HG02970 (cell line): ENCODE results near the gene CDYL.

Experiments used
- ATAC-seq: cut with Tn5 transposase; IDR thresholded peaks from one replicate; pipeline ENCODE4 v1.9.1; 2021; ENCODE audit warnings: mild to moderate bottlenecking, moderate library complexity, moderate number of reproducible peaks; ENCODE audit not compliant: unreplicated experiment, low FRiP score

CDYL gene

DNA sequence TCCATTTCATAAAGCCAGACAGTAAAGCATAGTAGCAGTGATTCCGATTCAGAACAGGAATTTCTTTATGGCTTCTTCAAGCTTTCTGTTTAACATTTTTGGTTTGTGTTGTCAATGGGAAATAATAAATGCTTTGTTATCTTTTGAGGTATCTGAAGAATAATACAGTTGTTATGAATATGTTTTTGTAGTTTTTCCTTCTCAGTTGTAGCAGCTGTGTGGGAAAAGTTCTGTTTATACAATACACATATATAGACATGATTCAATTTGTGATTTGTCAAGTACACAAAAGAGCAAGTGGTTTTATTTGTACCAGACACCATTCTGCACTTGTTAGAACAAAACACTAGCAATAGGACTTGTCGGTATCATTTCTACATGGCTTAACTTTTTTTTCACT, 96.6 kb downstream of the CDYL start:
- no peak for ATAC-seq

DNA sequence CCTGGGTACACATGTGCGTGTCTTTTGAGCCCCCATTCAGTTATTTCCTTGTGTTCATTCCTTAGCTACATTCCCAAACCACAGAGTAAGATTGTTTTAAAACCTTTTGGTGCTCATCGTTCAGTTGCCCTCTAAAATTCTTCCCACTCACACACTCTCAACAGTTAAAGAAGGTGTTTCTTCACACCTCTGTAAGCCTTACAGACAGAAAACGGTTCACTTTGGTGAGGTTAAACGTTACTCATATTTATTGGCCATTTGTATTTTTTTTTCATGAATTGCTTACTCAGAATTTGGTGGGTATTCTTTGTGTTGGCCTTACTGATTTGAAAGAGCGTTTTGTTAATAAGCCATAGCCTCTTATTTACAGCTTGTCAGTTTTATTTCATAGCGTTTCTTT, 97.7 kb downstream of the CDYL start:
- ATAC-seq: no peak

DNA sequence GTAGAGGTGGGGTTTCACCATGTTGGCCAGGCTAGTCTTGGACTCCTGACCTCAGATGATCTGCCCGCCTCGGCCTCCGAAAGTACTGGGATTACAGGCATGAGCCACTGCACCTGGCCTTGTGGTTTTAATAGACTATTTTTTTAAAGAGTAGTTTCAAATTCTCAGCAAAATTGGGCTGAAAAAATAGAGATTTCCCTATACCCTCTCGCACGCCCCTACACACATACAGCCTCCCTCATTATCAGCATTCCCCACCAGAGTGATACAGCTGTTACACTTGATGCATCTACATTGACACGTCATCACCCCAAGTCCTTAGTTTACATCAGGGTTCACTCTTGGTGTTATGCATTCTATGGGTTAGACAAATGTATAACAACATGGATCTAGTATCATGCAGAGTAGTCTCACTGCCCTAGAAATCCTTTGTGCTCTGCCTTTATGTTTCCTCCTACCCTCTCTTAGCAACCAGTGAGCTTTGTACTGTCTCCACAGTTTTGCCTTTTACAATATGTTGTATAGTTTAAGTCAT, 103.6 kb downstream of the CDYL start:
- no peak for ATAC-seq

DNA sequence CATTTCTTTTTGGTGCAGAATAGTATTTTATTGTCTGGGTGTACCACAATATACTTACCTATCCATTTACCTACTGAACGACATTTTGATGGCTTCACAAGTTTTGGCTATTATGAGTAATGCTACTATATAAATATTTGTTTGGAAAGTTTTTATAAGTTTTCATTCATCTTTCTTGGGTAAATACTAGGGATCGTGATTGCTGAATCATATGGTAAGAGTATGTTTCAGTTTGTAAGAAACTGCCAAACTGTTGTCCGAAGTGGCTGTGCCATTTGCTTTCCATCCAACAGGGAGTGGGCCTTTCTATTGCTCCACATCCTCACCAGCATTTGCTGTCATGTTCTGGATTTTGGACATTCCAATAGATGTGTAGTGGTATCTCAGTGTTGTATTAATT, 104.2 kb downstream of the CDYL start:
- no peak for ATAC-seq

DNA sequence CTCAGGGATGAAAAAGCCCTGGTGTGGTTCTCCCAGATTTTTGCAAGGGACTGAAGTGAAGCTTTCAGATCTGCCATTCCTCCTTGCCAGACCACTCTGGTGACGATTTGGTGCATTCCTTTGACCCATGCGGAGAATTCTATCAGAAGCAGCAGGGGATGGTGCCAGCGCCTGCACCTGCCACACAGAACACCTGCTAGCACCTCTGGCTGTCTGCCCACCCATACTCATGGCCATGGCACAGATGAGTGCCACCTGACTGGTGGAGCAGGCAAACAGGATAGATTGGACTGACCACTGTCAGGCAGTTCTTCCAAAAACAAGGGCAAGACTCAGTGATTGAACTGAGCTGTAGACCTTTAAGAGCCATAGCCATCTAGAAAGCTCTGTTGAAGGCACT, 107.1 kb downstream of the CDYL start:
- ATAC-seq: no peak

DNA sequence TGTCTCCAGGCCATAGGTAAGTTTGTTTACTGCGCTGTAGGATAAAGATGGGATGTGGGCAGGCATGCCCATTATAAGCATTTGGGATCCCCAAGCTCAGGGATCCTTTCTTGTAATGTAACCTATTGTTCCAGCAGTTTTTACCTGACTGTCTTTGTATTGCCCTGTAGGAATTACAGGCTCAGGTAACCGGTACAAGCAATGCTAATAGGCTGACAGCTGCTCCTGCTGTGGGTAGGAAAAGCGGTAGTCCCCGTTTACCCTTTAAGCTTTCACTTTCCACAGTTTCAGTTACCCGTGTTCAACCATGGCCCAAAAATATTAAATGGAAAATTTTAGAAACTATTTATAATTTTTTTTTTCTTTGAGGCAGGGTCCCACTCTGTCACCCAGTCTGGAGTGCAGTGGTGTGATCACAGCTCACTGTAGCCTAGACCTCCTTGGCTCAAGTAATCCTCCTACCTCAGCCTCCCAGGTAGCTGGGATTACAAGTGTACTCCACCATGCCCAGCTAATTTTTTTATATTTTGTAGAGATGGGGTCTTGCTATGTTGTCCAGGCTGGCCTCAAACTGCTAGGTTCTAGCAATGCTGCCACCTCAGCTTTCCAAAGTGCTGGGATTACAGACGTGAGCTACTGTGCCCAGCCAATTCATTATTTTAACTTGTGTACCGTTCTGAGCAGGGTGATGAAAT, 108.6 kb downstream of the CDYL start:
- ATAC-seq: no peak

DNA sequence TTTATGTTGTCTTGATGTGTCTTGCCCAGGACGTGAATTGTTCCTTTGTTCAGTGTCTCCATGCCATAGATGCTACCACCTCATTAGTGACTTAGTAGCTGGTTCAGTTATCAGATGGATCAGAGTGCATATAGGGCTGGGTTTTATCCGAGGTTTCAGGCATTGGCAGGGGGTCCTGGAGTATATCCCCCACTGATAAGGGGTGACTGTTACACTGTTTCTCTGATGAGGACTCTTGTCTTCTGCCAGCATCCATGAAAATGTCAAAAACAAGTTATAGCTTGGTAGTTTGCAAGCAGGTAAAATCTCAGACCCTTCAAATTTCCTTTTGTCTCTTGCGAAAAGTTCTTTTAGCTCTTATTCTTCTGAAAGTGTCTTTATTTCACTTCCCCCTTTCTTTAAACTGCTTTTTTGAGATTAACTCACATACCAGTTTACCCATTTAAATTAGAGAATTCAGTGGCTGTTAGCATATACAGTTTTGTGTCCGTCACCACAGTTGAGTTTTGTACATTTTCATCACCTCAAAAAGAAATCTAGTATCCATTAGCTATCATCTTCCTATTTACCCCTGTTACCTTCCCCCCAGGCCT, 109.2 kb downstream of the CDYL start:
- no peak for ATAC-seq

DNA sequence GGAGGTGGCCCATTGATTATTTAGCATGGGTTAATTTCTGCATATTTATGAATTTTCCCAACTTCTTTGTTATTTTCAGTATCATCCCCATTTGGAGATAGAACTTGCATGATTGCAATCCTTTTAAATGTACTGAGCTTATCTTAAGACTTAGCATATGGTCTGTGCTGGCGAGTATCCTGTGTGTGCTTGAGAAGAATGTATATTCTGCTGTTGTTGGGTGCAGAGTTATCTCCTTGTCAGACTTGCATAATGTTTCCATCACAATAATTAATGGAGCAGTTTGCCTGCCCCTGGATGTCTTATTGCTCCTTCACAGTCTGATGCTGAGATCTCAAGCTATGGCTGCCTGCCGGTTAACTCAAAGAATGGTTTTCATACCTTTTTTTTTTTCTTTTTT, 112.6 kb downstream of the CDYL start:
- no peak for ATAC-seq

DNA sequence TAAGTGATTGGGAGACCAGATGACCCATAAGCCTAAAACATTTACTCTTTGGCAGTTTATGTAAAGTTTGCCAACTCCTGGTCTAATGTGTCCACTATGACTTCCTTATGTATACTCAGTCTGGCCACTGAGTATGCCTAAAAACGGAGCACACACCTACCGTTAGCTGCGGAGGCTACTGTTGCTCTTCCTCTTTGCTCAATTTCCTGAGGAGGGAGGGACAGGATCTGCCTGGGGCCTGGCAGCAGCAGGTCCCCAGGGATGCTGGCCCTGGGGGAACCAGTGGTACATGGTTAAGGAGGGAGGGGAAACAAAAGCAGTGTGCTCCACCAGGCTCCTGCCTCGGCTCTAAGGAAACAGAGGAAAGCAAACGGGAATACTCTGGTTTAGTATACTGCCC, 113.5 kb downstream of the CDYL start:
- ATAC-seq: no peak

DNA sequence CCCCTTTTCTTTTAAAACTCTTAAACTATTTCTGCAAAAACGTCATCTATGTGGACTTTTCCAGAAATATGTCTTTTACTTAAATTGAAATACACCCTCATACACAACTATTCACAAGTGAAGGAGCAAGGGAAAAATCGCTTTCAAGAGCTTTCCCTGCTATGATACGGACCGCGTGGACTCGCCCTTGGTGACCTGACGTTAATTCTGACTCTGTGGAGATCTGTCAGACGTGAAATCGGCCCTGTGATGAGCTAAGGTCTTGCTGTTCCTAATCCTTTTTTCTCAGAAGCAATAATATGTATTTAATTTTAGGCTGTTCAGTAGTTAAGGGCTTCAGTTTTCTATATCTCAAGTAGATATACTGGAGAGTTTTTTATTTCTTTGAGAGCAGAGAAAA, 114.0 kb downstream of the CDYL start:
- no peak for ATAC-seq

DNA sequence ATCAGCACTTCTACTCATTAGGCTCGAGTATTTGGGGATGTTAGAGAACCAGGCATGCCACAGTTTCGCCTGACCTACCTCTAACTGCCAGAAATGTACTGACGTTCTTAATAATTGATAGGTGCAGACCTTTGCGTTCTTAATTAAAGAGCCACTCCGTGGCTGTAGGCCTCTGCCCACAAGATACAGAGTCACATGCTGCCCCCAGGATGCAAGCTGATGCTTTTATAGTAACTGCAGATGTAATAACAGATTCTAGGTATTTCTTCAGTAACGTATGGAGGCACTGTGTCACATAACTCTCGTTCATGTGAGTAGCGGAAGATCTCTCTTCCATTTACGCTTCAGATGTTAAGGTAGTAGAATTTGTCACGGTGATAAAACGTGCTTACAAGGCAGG, 114.4 kb downstream of the CDYL start:
- ATAC-seq: no peak

DNA sequence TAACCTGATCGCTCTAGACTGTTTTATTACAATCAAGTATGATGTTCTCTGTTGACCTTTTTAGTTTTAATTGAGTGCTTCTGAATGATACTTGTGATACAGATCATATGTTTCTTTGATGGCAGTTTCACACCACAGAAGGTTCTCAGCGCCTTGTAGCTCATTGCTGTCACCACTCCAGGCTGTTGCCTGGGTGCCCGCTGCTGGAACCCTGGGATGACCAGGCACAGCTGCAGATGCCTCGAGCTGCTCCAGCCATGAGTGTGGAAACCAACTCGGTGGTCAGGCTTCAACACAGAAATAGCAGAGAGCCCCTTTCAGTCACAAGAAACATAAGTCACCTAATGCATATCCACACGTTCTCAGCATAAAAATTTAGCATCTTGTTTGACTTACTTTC, 114.9 kb downstream of the CDYL start:
- ATAC-seq: no peak

DNA sequence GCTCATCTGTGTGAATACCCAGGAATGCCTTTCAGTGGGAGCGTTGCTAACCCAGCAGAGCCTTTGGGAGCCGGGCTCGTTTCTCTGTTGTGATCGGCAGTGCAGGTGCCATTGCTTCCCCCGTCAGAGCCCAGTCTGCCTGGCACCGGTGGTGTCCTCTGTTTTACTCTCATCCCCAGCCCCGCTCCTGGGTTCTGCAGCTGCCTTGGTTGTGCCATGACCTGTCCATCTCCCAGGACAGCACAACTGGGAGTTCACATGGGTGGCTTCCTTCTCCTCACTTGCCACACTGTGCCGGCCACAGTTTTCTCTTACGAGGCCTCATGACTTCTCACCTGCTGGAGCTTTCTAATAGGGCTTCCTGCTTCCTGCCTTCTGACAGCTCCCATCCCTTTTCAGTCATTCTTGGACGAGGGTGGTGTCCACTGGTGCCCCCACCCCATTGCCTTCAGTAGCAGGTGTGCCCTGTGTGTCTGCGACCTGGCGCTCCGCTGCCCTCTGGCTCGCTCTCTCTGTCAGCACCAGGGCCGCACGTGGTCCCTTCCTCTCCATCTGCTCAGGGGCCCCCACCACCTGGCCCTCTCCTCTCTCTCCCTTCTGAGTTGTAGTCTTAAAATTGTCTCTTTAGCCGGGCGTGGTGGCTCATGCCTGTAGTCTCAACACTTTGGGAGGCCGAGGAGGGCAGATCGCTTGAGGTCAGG, 116.7 kb downstream of the CDYL start:
- ATAC-seq: no peak

DNA sequence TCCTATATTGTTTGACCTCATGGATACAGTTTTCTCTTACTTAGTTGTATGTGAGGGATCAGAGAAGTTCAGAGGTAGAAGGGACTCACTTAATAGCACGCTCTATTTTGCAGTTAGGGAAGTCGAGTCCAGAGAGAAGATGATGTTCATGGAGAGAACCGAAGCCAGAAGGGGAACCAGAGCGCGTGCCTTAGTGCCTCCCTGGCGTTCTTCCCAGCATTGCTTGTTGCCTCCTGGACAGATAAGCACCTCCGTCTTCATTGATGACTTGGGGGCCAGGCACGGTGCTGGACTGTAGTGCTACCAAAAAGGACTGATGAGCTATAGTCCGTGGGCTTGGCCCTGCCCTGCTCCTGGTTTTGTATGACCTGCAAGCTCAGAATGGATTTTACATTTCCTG, 117.8 kb downstream of the CDYL start:
- ATAC-seq: no peak

DNA sequence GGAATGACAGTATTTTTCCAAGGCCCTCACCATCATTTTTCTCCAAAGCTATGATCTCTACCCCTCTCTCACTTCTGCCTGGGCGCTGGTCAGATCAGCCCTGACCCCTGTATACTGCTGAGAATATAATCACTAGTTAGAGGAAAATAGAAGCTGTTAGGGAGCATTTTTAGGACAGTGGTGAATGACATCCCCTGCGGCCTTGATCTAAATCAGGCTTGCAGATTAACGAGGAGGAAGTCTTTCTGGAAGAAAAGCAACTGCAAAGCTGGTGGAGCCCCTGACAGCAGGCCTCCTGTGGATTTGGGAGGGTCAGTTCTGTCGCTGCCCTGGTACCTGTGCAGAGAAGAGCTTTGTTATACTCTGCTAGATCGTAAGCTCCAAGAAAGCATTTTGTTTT, 119.8 kb downstream of the CDYL start:
- no peak for ATAC-seq

DNA sequence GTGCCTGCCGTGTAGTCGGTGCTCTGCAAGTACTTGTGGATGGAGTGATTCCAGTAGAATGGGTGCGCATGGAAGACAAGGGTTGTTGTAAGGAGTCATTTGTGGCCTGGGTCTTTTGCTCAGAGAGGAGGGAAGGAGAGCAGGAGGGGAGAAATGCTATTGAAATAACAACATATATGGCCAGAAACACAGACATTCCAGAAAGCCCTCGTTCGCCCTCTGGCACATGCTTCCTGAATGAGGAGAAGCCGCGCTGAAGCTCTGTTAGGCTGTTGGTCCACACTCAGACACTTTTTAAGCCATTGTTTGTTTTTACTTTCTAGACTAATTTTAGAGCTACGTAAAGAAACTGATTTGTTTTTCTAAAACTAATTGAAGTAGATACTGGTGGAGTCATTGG, 120.2 kb downstream of the CDYL start:
- ATAC-seq: no peak

DNA sequence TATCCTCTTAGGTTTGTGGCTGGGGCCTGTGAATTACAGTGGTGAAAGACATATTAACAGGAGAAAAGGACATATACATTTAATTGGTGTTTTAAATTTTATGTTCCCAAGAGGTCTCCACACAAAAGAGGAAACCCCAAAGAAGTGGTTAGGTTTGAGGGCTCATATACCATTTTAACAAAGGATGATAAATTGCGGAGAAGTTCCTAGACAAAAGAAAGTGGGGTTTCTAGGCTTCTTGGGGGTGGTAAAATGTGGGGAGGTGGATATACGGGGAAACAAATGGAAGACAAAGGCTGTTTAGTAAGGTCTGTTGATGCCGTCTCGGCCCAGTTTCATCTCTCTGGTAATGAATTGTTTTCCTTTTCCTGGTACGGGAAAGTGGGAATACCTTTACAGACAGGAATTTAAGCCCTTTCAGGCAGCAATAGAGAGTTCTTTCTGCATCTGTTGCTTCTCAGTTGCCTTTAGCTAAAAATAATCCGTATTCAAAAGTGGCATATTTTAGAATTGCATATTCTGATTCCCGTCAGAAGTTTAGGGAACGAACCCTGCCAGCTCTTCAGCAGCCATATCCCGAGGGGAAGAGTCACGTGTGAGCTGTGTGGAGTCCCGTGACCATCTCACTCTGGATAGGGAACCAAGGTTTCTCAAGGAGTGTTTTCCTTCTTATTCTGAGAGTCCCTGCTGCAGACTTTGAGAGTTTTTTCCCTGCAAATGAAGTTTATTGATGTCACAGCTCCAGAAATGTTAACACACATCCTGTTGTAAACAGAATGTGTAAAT, 123.2 kb downstream of the CDYL start:
- ATAC-seq: no peak

DNA sequence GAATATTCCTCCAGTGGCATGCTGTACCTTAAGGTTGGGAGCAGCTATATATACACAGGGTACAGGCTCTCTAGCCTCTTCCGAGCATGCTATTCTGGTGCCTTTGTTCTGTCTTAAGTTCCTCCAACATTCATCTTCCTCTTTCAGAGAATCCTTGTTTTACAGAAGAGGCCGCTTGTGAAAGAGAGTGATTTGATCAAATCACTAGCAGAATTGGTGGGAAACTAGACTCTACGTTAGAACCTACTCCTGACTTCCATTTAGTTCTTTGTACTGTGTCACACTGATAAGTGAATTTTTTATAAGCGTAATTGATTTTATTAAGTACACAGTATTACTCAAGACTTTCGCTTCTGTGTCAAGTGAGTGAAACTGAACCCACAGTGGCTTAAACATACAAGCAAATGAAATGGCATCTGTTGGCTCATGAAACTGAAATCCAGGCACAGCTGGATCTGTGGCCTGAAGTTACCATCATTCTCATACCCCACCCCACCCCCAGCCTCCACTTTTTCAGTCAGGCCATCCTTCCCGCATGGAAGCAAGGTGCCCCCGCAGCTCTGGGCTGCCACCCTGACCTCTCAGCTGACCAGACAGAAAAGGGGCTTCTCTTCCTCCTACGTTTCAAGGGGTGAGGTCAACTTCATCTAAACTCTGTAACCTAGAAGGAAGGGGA, 125.3 kb downstream of the CDYL start:
- no peak for ATAC-seq

DNA sequence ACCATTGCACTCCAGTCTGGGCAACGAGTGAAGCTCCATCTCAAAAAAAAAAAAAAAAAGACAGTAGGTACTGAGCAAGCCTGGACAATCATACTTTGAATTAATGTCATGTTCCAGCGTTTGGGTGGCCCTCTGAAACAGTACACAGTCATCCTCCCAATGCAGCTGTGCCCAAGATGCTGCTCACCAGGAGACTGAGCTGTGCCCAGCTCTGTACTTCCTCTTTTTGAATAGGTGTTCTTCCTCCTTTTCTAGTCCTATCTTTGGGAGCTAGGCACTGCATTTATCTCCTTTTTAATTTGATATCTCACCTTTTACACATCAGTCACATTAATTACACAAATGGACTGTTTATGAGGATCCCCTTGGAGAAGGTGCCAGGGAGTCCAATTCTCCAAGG, 126.2 kb downstream of the CDYL start:
- no peak for ATAC-seq

DNA sequence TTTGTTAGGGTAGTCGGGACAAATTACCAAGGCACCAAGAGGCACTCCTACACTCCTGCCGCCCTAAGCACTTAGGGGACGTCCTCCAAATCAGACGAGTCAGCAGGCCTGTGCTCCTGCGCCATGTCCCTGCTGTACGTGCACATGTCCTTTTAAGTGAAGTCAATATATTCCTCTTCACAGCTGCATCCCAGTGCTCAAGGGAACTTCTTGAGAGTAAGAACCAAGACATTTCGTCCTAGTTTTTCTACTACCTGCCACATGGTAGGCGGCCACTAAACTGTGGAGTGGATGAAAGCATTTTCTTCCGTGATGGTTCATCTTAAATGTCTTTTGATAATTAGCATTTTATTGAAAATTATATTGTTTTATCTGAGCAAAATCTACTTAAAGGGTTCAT, 126.9 kb downstream of the CDYL start:
- no peak for ATAC-seq
